GM18870 (cell line): ENCODE measurements around the gene ERRFI1.
"Not testable (repeated sequence)": the region's sequence is repeated elsewhere in the genome, so short reads cannot be mapped to it uniquely, and the experiment has no call there.

Source experiments
- ATAC-seq: cut with Tn5 transposase; IDR thresholded peaks from one replicate; pipeline ENCODE4 v1.9.1; 2021; ENCODE audit warnings: moderate library complexity; ENCODE audit not compliant: unreplicated experiment

Gene ERRFI1

DNA sequence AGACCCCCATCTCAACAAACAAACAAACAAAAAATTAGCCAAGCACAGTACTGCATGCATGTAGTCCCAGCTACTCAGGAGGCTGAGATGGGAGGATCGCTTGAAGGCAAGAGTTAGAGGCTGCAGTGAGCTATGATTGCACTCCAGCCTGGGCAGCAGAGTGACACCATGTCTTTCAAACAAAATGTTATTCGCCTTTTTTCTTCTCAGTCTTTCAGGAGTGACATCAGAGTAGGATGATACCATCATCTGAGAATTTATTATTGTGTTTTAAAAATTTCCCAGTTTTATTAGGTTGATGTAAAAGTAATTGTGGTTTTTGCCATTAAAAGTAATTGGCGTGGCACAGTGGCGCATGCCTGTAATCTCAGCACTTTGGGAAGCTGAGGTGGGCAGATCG, 53.8 kb downstream of the ERRFI1 start:
- no peak for ATAC-seq

DNA sequence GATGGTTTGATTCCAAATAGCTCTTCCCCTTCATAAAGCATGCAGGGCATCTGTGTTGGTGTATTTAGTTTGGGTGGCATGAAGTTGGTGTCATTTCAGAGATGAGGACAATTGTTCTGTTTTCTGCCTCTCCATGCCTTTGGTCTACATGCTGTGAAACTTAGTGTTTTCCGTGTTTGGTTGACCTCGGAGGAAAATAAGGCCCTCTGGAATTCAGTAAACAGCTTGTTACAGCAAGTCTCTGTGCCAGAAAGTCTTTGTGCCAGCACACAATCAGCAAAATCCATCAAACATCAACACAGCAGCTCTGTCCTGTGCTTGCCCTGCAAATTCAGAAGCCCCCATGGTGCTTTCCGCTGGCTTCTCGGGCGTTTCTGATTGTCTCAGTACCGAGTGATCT, 55.1 kb downstream of the ERRFI1 start:
- no peak for ATAC-seq

DNA sequence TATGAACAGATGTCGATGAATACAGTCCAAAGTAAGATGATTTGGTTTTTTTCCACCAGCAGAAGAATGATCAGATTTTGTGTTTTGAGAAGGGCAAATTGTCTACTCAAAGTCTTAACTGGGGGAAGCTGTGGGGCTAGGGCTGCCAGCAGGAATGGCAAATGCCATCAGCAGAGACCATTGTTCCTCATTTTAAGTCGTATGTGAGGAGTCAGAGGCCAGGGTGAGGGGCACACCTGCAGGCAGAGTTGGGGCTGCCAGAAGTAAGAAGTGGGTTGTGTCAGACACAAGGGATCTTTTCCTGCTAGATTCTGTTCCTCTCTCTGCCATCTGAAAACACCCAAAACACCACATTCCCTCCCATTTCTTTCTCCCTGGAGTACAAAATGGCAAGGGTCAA, 55.9 kb downstream of the ERRFI1 start:
- ATAC-seq = no peak

DNA sequence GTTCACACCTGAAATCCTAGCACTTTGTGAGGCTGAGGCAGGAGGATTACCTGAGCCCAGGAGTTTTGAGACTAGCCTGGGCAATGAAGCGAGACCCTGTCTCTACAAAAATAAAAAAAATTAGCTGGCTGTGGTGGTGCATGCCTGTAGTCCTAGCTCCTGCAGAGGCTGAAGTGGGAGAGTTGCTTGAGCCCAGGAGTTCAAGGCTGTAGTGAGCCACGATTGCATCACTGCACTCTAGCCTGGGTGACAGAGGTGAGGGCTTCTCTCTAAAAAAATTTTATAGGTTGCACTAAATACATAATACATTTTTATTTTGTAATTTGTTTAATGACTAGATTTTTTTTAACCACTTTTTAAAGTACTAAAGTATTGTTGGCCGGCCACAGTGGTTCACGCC, 58.5 kb downstream of the ERRFI1 start:
- no peak for ATAC-seq

DNA sequence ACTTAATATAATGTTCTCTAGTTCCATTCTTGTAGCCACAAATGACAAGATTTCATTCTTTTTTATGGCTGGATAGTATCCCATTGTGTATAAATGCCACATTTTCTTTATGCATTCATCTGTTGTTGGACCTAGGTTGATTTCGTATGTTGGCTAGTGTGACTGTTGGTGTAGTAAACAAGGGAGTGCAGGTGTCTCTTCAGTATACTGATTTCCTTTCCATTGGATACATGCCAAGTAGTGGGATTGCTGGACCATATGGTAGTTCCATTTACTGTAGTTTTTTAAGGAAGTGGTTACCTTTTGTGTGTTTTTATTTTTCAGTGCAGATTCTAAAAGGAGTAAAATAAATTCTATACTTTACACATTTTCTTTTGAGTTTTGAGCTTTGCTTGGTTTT, 58.9 kb downstream of the ERRFI1 start:
- no peak for ATAC-seq

DNA sequence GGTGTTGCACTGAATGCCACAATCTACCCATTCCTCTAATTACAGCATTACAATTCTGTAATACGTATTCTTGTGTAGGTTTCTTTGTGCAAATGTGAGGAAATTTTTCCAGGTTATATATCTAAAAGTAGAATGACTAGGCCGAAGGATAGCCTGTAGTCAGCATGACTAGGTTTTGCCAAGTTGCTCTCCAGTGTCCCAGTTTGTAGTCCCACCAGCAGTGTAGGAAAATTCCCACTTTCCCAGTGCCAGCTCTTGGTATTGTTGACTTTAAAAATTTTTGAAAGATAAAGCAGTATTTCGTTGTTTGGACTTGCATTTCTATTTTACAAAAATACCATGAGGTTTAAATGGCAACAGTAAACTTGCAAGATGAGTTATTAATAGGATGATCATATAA, 61.6 kb downstream of the ERRFI1 start:
- ATAC-seq = no peak

DNA sequence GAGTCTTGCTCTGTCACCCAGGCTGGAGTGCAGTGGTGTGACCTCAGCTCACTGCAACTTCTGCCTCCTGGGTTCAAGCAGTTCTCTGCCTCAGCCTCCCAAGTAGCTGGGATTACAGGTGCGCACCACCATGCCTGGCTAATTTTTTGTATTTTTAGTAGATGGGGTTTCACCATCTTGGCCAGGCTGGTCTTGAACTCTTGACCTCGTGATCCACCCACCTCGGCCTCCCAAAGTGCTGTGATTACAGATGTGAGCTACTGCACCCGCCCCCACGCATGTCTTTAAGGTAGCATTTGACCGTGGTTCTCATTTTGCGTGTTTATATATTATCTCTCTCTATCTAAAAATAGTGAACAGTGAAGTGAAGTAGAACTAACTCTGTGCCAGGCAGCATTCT, 62.3 kb downstream of the ERRFI1 start:
- ATAC-seq = not testable (repeated sequence)

DNA sequence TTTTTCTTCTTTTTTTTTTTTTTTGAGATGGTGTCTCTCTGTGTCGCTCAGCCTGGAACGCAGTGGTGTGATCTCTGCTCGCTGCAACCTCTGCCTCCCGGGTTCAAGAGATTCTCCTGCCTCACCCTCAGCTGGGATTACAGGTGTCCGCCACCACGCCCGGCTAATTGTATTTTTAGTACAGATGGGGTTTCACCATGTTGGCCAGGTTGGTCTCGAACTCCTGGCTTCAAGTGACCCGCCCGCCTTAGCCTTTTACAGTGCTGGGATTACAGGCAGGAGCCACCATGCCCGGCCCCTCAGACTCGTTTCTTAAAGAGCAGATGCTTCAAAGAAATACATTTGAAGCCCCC, 62.8 kb downstream of the ERRFI1 start:
- not testable (repeated sequence) for ATAC-seq

DNA sequence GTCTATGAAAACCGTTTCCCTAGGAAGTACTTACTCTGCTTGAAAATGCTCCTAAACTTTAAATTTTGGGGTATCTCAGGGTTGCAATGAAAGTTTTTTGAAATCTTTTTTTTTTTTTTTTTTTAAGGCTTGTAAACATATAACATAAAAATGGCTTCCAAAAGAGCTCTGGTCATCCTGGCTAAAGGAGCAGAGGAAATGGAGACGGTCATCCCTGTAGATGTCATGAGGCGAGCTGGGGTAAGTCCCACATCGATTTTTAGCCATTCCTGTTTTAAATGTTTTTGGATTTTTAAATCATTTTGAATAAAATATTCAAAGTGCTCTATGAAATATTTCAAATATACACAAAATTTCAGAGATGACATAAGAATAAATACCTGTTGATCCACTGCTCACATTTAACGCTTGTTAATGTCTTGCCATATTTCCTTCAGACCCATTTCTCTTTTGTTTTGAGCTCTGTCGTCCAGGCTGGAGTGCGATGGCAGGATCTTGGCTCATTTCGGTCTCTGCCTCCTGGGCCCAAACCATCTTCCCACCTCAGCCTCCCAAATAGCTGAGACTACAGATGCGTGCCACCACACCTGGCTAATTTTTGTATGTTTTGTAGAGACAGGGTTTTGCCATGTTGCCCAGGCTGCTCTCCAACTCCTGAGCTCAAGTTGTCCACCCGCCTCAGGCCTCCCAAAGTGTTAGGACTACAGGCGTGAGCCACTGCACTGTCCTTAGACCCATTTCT, 63.3 kb downstream of the ERRFI1 start:
- ATAC-seq = no peak

DNA sequence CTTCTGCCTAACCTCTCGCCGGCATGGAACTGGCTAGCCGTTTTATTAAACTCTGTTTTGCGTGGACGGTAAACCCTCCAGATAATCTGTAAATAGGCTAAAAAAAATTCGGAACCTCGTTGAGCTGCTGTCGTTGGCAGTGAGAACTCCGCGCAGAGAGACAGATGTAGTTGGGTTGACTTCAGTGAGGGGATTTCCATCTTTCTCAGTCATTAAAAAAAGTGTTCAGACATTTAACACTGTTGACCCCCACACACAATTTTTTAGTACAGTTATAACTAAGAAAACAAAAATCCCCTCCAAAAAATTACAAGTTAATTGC, 64.1 kb downstream of the ERRFI1 start:
- ATAC-seq = no peak
